Cardiac muscle cell (in vitro differentiated cells and primary cell): ENCODE data around the gene RIMS3. TPM values are rescaled to one million over a fixed set of nuclear protein-coding genes. Genes with fewer than 3 reads are reported as not detected.

Experiments
- DNase-seq, 2 donors: peaks; one replicate each; pipeline versions ENCODE4 v3.0.0 to v3.0.0-alpha.2; 2010 to 2017; ENCODE audit warnings: low read depth in 1 of 2, low spot score in 1 of 2
- H3K27ac ChIP-seq: fragments of 200-600 bp; sonication (generic); 2 replicates; pipeline ENCODE4 v1.5.1; 2016
- H3K27me3 ChIP-seq: fragments of 200-600 bp; sonication (generic); 2 replicates; pipeline ENCODE4 v1.6.0; 2016; ENCODE audit warnings: control low read depth
- H3K36me3 ChIP-seq: fragments of 200-600 bp; sonication (generic); 2 replicates; pipeline ENCODE4 v1.5.1; 2016; ENCODE audit warnings: control low read depth
- H3K4me1 ChIP-seq: fragments of 200-600 bp; sonication (generic); 2 replicates; pipeline ENCODE4 v1.8.1; 2017; ENCODE audit warnings: low read depth, mild to moderate bottlenecking, mixed run types
- H3K4me3 ChIP-seq: fragments of 200-600 bp; sonication (generic); 2 replicates; pipeline ENCODE4 v1.5.1; 2016; ENCODE audit warnings: mild to moderate bottlenecking
- H3K9me3 ChIP-seq: fragments of 200-600 bp; sonication (generic); 2 replicates; pipeline ENCODE4 v1.5.1; 2017; ENCODE audit warnings: low read depth, mild to moderate bottlenecking, control low read depth
- polyA plus RNA-seq: library from polyadenylated mRNA; unstranded; fragments of >200 nt; fragmentation: Nextera tagmentation; extraction: Ambion mirVana; gene quantifications from 2 replicates; pipeline ENCODE4 v1.2.1, GENCODE V29; 2016
- total RNA-seq: library from RNA; depleted of rRNA; stranded (reverse); fragments of >200 nt; gene quantifications from 2 replicates; pipeline ENCODE4 v1.2.3, GENCODE V29; 2016
- TF ChIP-seq, protein P1 (sequence below): IDR thresholded peaks from 2 replicates; pipeline ENCODE4 v1.5.1; 2012; ENCODE audit warnings: low read depth, mild to moderate bottlenecking, low read length

The RIMS3 gene
- total and polyA plus RNA-seq, 2 experiments from 2014 or later: 29.7 to 39.3 TPM

GRCh38 chr1:40620150-40620549, 45.3 kb downstream of the RIMS3 start:
- no peak overlapping the region for H3K4me3 ChIP-seq
- H3K27ac ChIP-seq: no peak overlapping the region
- no peaks in the 10 kb centered on the region for H3K36me3 ChIP-seq
- TF ChIP-seq, protein P1, sequence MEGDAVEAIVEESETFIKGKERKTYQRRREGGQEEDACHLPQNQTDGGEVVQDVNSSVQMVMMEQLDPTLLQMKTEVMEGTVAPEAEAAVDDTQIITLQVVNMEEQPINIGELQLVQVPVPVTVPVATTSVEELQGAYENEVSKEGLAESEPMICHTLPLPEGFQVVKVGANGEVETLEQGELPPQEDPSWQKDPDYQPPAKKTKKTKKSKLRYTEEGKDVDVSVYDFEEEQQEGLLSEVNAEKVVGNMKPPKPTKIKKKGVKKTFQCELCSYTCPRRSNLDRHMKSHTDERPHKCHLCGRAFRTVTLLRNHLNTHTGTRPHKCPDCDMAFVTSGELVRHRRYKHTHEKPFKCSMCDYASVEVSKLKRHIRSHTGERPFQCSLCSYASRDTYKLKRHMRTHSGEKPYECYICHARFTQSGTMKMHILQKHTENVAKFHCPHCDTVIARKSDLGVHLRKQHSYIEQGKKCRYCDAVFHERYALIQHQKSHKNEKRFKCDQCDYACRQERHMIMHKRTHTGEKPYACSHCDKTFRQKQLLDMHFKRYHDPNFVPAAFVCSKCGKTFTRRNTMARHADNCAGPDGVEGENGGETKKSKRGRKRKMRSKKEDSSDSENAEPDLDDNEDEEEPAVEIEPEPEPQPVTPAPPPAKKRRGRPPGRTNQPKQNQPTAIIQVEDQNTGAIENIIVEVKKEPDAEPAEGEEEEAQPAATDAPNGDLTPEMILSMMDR: no peak
- no peaks in the 10 kb centered on the region for H3K4me1 ChIP-seq
- H3K27me3 ChIP-seq: no peaks in the 10 kb centered on the region
- DNase-seq: no peak
- H3K9me3 ChIP-seq: no peaks in the 10 kb centered on the region

DNA sequence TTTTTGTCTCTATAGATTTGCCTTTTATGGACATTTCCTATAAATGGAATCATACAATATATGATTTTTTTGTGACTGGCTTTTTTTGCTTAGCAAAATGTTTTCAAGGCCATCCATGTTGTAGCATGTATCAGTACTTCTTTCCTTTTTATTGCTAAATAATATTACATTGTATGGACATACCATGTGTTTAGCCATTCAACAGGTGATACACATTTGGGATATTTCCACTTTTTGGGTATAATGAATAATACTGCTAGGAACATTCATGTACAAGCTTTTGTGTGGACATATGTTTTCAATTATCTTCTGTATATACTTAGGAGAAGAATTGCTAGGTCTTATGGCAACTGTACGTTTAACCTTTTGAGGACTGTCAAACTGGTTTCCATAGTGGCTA, 47.4 kb downstream of the RIMS3 start:
- DNase-seq: no peak

DNA sequence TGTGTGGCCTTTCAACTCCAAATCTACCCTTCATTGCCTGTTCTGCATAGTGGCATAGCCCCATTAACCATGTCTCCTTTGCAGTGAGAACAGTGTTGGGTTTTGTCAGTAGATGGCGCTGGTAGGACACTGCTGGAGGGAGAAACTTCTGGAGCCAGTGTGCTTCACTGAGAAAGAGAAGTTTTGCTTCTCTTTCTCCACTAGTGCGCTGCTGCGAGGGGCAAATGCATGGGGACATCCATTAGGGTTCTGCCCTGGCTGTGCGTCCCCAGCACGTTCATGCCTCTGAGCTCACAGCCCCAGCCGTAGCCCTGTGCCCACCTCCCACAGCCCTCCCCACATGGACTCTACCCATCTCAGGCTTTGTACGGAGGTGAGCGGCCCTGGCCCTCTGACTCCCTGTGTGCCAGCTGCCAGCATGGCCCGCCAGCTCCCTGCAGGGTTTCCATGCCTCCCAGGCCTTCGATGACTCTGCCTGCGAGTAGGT, 53.1 kb downstream of the RIMS3 start:
- DNase-seq: peak; percentile 72 to 79
- TF ChIP-seq, protein P1: peak; percentile 94
- Histone ChIP-seq H3K9me3 (no peaks in the 10 kb centered on the region), H3K4me3 (no peak overlapping the region), H3K27me3 (no peaks in the 10 kb centered on the region), H3K36me3 (no peaks in the 10 kb centered on the region), H3K4me1 (no peaks in the 10 kb centered on the region), H3K27ac (no peak overlapping the region)

More for the DNA sequence above, 47.4 kb downstream of the RIMS3 start:
- no peak overlapping the region for H3K27ac ChIP-seq
- H3K27me3 ChIP-seq: no peaks in the 10 kb centered on the region
- TF ChIP-seq, protein P1: no peak
- H3K4me1 ChIP-seq: no peaks in the 10 kb centered on the region
- H3K36me3 ChIP-seq: no peaks in the 10 kb centered on the region
- H3K4me3 ChIP-seq: no peak overlapping the region
- H3K9me3 ChIP-seq: no peaks in the 10 kb centered on the region

- Histone ChIP-seq H3K27ac (no peak overlapping the region), H3K36me3 (no peaks in the 10 kb centered on the region)
Measured at GRCh38 chr1:40610156-40610555, 55.3 kb downstream of the RIMS3 start.

GRCh38 chr1:40607921-40608320, 57.6 kb downstream of the RIMS3 start:
- Histone ChIP-seq H3K4me1 (no peaks in the 10 kb centered on the region), H3K27ac (no peak overlapping the region), H3K36me3 (no peaks in the 10 kb centered on the region), H3K4me3 (no peak overlapping the region), H3K9me3 (no peaks in the 10 kb centered on the region), H3K27me3 (peaks cover 5% of the 10 kb centered on the region)
- TF ChIP-seq, protein P1: no peak
- no peak for DNase-seq

More at GRCh38 chr1:40610156-40610555, 55.3 kb downstream of the RIMS3 start:
- Histone ChIP-seq H3K9me3 (no peaks in the 10 kb centered on the region), H3K4me1 (no peaks in the 10 kb centered on the region), H3K27me3 (peaks cover 5% of the 10 kb centered on the region), H3K4me3 (no peak overlapping the region)
- DNase-seq: no peak
- TF ChIP-seq, protein P1: no peak

GRCh38 chr1:40606978-40607377, 58.5 kb downstream of the RIMS3 start:
- TF ChIP-seq, protein P1: no peak
- Histone ChIP-seq H3K27me3 (peaks cover 5% of the 10 kb centered on the region), H3K9me3 (no peaks in the 10 kb centered on the region), H3K27ac (no peak overlapping the region), H3K4me3 (no peak overlapping the region), H3K36me3 (no peaks in the 10 kb centered on the region), H3K4me1 (no peaks in the 10 kb centered on the region)
- DNase-seq: no peak
